ENCODE data around the gene CLSTN2.
A peak's percentile ranks its signal among the peaks of the same experiment; 100 is the strongest.

Gene CLSTN2

DNA sequence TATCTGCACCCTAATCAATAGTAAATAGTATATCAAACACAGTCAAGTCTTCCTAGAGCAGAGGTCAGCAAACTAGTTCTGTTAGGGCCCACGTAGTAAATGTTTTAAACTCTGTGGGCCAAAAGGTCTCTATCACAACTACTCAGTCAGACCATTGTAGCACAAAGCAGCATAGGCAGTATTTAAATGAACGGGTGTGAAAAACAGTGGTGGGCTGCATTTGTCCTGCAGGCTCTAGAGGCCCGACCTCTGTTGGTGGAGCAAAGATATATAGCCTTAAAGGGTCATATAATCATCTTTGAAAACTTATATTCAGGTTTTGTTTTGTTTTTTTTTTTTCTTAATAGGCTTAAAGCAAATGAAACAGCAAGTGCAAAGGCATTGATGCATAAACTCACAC lies 416.5 kb downstream of the CLSTN2 start:
- DNase-seq = no peak

DNA sequence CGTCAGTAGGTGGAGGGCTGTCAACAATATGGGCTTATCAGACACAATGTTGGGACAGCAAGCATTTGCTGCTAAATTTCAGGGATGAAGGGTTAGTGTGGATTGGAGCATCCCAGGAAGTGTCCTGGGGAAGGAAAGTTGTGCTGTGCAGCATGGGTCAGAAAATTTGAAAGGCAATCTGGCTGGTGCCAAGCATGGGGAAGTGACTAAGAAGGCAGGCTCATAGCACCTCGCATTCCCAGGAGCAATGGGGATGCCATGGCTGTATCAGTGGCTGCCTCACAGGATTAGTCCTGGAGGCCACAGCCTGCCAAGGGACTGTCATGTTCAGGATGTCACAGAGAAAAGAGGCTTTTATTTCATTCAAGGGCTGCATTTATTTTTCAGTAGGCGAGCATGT lies 420.5 kb downstream of the CLSTN2 start:
- DNase-seq = no peak

DNA sequence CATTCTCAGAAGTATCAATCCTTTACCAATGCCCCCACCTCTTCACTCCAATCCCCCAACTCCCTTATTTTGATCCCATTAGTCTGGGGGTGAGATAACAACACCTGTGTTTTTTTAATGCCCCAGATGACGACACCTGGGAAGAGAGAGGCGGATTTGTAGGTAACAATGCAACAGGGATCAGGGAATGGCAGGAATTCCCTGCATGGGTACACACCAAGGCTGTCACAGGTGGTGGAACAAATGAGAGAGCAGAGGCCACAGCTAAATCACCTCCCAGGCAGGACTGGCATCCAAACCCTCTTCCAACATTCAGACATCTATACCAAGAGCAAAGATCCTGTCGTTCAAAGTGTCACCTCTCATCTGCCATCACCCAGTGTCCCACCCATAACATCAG lies 423.7 kb downstream of the CLSTN2 start:
- peak; percentile 71 for DNase-seq

DNA sequence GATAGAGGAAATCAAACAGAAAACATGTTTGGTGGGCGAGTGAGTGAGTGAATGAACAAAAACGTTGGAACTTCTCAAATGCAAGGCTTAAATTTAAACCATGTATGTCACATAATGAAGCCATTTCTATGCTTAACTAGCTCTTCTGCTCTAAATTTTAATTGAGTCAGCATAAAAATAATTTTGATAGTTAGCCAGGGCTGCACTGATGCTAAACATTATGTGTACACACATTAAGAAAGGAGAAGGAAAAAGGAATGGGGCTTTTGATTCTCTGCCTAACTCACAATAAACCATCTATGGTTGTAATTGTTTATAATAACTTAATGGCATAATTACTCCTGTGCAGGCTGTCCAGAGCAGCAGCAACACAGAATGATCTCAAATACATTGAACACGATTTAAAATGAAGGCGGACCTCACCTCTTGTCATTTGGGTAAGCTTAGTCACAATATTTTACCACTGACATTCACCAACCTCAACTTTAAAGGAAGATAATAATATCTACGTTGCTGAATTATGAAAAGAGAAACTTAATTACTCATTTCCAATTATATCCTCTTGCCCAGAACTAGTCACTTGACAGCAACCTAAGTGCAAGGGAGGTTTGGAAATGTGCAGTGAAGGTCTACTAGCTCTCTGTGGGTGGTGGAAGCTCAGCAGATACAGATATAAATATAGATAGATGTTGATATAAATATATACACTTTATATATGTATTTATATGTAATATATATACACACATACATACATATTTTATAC lies 424.4 kb downstream of the CLSTN2 start:
- DNase-seq = peak; percentile 68

DNA sequence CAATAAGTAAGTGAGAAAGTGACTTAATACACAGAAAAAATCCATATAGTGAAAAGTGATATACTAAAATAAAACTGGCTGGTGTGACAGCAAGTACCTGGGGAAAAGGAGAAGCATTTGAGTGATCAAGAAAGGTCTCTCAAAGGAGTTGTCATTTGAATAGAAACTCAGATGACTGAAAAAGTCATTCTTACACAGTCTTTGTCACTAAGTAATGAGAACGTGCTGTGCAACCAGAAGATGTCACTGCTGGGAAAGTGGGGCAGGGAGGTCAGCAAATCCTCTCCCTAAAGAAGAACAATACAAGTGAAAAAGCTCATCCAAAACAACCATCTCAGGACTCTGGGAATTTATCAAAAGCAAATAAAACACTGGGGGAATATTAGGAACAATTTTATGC lies 425.3 kb downstream of the CLSTN2 start:
- DNase-seq = peak; percentile 4

DNA sequence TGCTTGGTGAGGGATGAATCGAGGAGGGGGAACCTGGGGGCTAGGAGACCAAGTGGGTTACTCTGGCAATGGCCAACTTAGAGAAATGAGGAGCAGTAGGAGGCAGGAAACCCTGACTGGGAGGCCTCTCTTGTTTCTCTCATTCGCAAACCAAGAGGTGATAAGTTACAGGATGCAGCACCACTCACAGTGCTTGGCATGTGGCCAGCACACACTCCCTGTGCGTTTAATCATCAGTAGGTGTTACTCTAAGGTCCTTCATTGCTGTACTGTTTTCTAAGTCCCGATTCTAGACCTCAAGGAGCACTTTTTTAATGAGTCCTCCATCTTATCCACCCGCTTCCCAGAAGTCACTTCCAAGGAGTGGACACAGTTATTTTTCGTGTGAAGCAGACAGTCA lies 428.8 kb downstream of the CLSTN2 start:
- peak; percentile 73 for DNase-seq

DNA sequence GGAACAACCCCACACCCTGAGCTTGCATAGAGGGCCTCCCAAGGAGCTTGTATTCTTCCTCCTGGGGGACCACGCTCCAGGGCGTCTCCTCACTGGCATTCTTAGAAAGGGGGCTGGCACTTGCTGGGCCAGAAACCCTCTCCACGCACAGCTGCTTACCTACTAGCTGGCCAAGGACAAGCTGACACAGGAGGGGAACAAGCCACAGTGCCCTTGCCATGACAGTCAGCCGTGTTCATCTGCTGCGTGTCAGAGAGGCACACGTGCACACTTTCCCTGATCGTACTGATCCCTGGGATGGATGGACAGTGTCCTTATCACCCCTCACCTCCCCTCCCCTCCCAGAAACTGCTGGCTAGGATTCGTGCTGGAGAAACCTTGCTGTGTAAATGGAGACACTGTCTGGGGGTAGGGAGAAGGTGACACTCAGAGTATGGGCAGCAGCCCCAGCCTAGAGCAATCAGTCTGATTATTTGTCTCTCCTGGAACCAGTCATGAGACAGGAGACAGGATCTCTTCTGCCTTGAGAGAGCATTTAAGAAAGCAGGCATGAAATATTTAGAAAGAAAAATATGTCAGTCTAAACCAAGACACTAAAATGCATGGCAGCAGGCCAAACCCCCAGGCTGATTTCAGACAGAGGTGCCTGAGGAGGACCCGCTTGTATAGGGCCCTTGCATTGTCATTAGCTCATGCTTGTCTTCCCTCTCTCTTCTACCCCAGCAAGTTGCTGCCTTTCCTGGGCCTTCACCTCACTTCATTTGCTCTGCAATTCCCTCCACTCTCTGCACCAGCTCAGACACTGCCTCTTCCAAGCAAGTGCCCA lies 431.1 kb downstream of the CLSTN2 start:
- DNase-seq = peak; percentile 55

DNA sequence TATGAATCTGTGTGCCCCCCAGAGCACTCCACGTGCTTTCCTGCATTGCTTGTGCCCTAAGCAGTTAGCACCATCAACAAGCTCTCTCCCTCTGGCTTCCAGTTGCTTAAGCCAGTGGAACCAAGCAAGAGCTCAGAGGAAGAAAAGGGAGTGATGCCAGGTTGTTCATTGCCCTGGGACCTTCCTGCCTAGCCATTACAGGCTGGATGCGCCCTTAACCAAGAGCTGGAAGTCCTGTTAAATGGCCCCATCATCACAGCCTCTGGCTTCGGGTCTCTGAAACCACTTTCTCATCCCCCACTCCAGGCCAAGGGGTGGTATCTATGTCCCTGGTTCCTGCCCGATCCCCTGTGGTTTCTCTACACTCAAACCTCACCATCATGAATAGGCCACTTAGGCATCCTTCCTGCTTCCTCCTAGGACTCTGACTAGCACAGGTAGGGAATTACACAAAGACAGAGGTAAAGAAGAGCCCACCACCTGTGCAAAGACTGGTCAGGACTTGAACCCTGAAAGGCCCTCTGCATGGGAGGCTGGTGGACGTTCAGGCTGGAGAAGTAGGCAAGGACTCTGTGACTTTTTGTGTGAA lies 433.3 kb downstream of the CLSTN2 start:
- DNase-seq = peak; percentile 4

DNA sequence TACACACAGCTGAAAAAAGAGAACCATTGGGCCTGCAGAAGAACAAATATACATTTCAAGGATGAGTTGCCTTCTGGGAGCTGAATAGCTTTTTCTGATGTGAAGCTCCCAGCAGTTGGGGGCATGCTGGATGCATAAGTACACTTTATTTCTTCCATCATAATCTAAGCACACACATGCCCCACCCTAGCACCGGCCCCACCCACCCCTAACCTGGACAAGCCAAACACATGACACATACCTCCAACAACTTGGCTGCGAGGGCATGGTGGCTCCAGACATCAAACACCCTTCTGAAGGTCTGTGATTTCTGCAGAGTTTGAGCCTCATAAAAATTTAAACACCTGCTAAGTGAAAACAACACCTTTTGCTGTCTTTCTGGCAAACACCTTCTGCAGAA lies 435.7 kb downstream of the CLSTN2 start:
- DNase-seq = peak; percentile 75

DNA sequence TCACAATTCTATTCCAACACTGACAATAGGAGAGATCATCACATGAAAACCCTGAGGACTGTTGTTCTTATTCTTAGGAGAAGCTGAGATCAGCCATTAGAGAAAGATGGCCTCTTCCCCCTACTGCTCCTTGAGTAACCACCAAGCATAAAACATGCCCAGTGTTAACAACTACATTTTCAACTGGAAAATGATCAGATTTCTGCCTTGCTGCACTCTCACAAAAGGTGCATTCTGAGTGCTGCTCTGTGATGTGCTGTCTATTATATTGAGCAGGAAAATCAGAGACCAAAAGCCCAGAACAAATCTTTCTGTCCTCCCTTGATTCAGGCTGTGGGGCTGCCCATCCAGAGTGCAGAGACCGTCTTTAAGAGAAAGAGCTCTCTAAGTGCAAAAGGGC lies 438.2 kb downstream of the CLSTN2 start:
- DNase-seq = no peak

DNA sequence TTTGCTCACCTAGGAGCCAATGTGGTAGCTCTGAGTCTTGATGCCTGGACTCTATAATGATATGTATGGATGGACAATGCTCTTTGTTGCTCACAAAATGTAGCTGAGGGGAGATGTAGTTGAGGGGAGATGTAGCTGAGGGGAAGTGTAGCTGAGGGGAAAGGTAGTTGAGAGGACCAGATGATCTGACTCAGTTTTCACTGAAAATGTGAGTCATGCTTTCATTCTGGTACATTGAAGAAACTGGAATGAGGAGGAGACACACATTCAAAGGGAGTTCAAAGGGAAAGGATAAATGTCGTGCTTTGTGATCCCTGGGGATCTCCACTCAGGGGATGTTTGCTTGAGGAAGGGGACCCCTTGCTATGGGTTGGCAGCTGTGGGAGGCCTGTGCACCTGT lies 440.0 kb downstream of the CLSTN2 start:
- DNase-seq = no peak

DNA sequence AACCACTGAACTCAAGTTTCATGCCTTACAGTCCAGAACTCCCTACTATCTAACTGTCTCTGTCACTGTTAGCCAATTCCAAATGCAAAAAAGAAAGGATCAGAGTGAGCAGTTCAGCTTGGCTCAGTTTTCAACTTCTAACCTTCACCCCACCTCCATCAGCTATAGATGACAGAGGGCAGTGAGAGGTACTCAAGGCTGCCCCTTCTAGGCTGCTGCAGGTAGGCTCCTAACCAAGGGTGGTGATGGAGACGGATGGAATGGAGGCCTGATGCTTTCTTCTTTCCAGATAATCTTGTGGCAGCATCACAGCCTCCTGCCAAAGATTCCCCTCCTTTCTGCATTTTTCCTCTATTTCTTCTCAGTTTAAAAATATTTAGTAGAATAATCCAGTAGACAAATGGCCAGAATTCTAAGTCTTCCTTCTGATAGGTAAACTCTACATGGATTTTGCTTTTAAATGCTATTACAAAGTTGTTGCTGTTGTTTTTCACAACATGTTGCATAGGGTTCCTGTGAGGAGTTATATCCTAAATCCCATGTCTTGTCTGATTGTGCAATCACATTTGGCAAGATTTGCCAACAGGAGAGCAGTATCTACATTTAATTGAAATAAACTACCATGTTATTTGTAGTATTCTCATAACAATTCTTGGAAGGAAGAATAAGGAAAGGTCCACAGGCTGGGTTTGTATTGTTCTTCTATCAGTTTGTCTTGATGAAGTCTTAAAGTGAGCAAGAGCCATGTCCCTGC lies 441.3 kb downstream of the CLSTN2 start:
- DNase-seq = no peak

DNA sequence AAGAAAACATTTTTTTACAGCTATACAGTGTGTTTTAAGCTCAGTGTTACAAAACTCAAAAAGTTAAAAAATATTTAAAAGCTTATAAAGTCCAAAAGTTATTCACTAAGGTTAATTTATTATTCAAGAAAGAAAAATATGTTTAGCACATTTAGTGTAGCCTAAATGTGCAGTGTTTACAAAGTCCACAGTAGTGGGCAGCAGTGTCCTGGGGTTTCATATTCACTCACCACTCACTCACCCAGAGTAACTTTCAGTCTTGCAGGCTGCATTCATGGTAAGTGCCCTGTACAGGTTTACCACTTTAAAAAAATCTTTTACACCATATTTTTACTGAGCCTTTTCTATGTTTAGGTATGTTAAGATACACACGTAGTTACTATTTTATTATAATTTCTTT lies 442.7 kb downstream of the CLSTN2 start:
- DNase-seq = no peak

DNA sequence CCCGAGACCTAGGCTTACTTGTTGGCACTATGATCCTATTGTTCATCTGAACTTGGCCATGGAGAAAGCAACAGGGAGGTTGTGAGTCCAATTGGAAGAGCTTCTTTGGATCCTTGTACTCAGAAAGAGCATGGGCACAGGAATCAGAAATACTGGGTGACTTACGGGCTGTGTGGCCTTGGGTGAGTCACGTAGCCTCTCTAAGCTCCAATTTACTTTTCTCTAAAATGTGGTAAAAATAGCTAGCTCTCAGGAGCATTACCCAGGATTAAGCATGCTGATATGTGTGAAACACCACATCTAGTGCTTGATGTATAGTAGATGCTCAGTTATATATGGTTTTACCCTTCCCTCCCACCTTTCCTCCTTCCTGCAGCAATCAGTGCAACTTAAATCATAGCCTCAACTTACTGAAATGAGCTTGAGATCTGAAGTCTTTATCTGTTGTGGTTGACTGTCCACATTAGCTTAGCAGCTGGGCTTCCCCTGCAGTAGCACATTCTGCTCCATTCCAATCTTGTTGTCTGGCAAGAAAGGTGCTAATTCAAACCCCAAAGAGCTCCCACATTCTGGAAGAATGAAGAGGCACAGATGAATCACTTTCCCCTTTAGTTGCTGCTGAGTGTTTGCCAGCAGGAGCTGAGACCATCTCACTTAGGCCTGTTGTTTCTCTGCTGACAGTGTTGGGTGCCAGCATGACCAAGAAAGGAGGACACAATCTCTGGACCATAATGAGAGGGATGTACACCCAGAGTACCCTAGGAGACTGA lies 443.8 kb downstream of the CLSTN2 start:
- DNase-seq = no peak

DNA sequence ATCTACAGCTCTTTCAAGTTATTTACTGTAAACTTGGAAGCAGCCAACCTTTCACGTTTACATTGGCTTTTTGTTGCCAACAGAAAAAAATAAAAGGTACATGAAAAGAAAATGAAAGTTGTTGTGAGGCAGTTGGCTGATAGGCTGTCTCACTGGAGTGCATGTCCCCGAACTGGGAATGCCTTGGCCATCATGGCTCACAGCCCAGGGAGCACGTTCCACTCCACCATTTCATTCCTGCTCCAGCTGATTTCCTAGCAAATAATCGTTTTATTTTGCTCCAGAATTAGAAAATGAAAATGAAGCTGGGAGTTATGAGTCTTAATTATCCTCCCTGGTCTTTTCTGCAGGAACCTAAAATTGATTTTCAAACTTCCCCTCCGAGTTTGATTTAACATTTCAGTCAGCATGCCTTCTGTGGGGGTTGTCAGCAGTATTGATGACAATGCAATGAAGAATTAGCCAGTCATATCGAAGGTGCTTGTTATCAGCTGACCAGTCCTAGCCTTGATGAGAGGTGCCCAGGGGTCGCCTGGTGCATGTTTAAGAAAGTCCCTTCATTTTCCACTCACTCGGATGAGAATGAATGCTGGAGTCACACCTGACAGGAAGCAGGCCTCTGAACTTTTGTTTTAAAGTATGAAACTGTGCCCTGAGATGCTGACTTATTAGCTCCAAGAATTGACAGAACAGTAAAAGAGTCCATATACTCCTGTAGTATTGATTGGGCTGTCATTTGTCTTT lies 449.2 kb downstream of the CLSTN2 start:
- DNase-seq = no peak

DNA sequence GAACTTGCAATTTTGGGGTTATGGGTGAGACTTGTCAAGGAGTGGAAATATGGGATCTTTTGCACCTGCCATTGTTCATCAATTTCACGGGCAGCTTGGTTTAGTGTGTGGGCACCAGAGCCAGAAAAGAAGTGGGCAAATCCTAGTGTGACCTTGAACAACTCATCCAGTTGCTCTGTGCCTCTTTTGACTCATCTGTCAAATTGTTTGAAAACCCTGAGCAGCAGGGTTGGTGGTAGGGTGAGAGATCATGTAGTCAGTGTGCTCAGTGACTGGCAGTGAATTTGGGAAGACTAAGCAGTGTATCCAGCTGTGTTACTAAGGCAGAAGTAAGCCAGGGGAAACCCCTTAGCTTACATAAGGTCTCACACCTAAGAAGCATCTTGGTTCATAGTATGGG lies 449.9 kb downstream of the CLSTN2 start:
- DNase-seq = no peak

DNA sequence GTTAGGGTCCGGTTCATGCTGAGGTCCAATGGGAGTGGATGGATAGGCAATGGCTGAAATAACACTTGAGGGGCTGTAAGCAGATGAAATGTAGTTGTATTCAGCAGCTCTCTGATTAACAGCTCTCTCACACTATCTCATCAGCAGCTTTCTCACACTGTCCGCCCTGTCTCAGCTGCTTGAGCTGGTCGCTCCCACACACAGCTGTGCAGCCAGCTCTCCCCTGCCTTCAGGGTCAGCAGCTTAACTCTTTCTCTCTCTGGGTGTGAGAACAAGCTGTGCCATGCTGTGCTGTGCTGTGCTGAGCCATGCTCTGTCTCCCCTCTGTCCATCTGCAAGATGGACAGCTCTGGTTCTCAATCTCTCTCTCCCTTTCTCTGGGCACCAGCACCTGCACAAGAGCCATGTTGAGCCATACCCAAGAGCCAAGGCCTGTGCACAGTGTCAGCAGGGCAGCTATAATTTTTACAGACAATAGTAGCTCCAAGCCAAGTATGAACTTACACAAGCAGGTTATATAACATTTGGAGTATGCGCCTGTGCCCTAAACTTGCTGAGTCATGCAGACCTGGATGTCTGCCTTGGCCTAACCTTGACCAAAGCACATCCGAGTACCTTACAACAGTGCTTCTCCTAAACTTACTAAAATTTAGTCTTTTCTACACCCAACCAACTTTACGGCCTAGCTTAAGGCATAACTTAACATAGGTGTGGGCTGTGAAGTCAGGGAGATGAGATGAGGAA lies 451.5 kb downstream of the CLSTN2 start:
- DNase-seq = no peak

DNA sequence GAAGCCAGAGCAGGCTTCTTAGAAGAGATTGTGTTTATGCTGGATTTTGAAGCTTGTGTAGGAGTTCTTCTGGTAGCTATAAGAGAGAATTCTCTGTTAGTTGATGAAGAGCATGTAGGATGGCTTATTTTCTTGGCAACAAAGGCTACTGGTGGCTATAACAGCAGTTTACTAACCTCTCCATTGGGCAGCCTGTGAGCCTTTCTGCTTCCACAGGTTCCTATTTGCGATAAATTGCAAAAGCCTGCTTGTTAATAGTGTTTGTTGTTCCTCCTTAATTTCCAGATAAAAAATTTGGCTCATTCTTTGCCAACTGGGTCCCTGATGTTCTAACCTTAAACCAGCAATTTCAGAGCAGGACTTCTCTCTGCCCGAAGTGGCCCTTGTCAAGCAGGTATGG lies 452.3 kb downstream of the CLSTN2 start:
- no peak for DNase-seq

DNA sequence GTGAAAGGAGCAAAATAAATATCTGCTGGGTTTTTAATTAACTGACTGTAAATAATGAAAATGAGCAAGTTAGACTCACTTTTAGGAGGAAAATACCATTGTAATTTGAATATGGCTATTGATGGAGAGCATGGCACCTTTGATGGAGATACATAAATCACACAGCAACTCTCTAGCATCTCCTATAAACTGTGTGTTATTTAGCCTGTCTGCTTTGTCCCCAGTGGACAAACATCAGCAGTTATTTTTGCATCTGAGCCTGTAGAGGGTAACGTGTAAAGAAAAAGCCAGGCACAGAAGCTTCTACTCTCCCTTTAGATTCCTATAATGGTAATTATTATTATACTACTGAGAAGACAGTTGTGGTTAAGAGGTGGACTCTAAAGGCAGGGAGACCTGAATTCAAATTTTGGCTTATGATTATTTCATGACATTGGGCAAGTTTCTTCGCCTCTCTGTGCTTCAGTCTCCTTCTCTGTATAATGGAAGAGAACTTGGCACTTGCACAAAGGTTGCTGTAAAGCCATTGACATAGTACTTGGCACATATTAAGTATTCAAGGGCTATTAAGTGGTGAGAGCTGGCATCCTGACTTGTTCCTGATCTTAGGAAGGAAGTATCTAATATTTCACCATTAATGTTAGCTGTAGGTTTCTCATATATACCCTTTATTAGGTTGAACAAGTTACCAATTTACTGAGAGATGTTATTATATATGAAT lies 453.4 kb downstream of the CLSTN2 start:
- DNase-seq = peak; percentile 31

DNA sequence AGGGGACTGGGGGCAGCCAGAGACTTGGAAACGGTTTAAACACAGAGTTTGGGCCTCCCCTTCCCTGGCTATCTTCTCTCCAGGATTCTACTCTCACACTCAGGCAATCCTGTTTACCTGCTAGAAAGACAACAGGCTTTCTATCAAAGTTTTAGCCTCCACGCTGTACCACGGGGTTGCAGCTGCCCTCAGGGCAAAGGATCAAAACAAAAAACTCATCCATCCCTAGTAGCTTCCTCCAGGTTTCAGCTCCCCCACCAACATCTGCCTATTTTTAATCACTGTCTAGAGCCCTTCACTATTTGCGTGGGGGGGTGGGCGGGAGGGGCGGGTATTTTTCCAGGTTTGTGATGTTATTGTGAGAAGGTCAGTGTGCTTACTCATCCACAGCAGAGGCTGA lies 456.1 kb downstream of the CLSTN2 start:
- DNase-seq = peak; percentile 79

All from NCI-H69 (cell line).